ENCODE results near the gene TET2. TPM values are rescaled to one million over a fixed set of nuclear protein-coding genes. Genes with fewer than 3 reads are reported as not detected.
A peak's percentile ranks its signal among the peaks of the same experiment; 100 is the strongest.

Gene TET2
- polyA plus RNA-seq, 10 donors = 20.8 to 38.9 (median 32.8) TPM

- DNase-seq = no peak
Measured at GRCh38 chr4:105139646-105140045, 7.0 kb upstream of the TET2 start.

GRCh38 chr4:105140684-105141490, 5.8 kb upstream of the TET2 start:
- DNase-seq = peak; percentile 27 to 65 (median 48)

- DNase-seq = no peak
Measured at GRCh38 chr4:105145156-105145902, 1.3 kb upstream of the TET2 start.

GRCh38 chr4:105145903-105146275, 787 bp upstream of the TET2 start:
- DNase-seq = peak in 1 of 3 donors; percentile 14

- DNase-seq = peak in 2 of 3 donors; percentile 11 to 24
Measured at GRCh38 chr4:105147016-105147552, 408 bp downstream of the TET2 start.

GRCh38 chr4:105147553-105148161, 981 bp downstream of the TET2 start:
- DNase-seq = peak; percentile 66 to 86 (median 68)

- DNase-seq = peak in 1 of 3 donors; percentile 18
Measured at GRCh38 chr4:105148356-105148755, 1.7 kb downstream of the TET2 start.

GRCh38 chr4:105148776-105149175, 2.1 kb downstream of the TET2 start:
- DNase-seq = no peak

GRCh38 chr4:105149771-105150170, 3.1 kb downstream of the TET2 start:
- no peak for DNase-seq

- peak in 2 of 3 donors; percentile 16 to 45 for DNase-seq
Measured at GRCh38 chr4:105150503-105150902, 3.8 kb downstream of the TET2 start.

- DNase-seq = no peak
Measured at GRCh38 chr4:105153749-105154148, 7.1 kb downstream of the TET2 start.

- DNase-seq = no peak
Measured at GRCh38 chr4:105154576-105154975, 7.9 kb downstream of the TET2 start.

- DNase-seq = no peak
Measured at GRCh38 chr4:105155426-105155825, 8.8 kb downstream of the TET2 start.

- DNase-seq = no peak
Measured at GRCh38 chr4:105158837-105159236, 12.2 kb downstream of the TET2 start.

- DNase-seq = no peak
Measured at GRCh38 chr4:105162123-105162796, 15.6 kb downstream of the TET2 start.

- DNase-seq = no peak
Measured at GRCh38 chr4:105164548-105164947, 17.9 kb downstream of the TET2 start.

- DNase-seq = no peak
Measured at GRCh38 chr4:105166066-105166465, 19.4 kb downstream of the TET2 start.

- no peak for DNase-seq
Measured at GRCh38 chr4:105170711-105171110, 24.0 kb downstream of the TET2 start.

GRCh38 chr4:105171912-105172311, 25.2 kb downstream of the TET2 start:
- no peak for DNase-seq

- no peak for DNase-seq
Measured at GRCh38 chr4:105174098-105174497, 27.4 kb downstream of the TET2 start.

- DNase-seq = peak in 2 of 3 donors; percentile 21 to 26
Measured at GRCh38 chr4:105179539-105180401, 33.1 kb downstream of the TET2 start.
